ENCODE measurements around the gene PNMA8B.
"Not testable (repeated sequence)": the region's sequence is repeated elsewhere in the genome, so short reads cannot be mapped to it uniquely, and the experiment has no call there.

PNMA8B gene

DNA sequence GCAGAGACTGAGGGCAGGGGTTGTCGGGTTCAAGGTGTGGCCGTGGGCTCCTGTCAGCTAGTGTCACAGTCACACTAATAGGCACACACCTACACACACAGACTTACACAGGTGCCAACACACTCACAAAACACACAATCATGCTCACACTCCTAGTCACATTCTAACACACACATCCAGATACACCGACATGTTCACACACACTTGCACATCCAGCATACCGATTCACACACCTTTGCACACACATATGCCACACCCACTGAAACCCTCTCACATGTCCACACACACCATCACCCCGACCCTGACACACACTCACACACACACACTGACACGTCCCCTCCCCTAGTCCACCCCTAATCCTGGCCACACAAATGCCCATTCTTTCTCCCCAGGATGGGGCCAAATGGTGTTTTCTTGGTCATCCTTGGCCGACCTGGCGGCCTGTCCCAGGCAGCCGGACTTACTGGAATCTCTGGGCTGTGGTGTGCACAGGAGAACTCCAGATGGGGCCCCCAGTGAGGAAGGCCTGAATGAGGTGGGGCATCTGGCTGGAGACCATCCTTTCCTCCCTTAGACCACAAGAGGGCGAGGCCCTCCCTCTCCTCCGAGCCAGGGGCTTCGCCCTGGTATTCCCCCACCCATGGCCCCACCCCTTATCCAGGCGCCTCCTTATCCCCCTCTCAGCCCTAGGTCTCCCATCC lies 19.1 kb upstream of the PNMA8B start:
- DNase-seq (ENCODE audit: low read depth in 2 of 3, low spot score in 2 of 3) = no peak

DNA sequence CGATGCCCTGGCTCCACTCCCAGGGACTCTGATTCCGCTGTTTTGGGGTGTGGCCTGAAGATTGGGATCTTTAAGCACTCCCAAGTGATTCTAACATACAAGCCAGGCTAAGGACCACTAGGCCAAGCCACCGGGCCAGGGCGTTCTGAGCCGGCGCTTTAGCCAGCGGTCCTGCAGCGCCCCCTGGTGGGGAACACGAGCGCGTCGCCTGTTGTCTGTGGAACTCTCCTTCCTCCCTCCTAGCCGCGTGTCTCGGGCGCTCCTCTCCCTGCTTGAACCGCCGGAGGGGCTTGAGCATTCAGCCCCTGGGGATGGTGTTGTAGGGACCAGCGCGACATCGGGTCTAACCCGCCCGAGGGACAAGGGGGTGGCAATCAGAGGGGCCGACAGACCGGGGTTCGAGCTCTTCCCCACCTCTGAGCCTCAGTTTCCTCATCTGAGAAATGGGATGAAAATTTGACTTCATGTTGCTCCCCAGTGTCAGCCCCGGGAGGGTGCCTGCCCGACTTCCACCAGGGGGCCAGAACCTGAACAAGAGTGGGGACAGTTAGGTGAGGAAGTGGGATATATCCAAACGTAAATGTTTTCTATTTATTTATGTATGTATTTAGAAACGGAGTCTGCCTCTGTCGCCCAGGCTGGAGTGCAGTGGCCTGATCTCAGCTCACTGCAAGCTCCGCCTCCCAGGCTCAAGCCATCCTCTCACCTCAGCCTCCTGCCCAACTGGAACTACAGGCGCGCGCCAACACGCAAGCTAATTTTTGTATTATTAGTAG lies 18.0 kb upstream of the PNMA8B start:
- DNase-seq (ENCODE audit: low read depth in 2 of 3, low spot score in 2 of 3) = peak; percentile 63 to 89 (median 83)

DNA sequence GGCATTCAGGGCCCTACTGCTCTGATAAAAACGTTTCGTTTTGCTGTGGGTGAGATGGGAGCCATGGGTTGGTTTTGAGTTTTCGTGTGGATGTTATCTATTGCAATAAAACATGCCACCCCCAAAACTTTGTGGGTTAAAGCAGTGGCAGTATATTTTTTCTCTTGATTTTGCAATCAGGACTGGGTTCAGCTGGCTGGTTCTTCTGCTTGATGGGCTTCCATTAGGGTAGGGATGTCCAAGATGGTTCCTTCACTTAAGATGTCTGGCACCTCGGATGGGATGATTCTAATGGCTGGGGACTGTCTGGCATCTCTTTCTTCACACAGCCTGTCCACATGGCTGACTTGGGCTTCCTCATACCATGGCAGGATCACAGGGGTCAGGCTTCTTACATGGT lies 15.6 kb upstream of the PNMA8B start:
- DNase-seq (ENCODE audit: low read depth in 2 of 3, low spot score in 2 of 3) = no peak

DNA sequence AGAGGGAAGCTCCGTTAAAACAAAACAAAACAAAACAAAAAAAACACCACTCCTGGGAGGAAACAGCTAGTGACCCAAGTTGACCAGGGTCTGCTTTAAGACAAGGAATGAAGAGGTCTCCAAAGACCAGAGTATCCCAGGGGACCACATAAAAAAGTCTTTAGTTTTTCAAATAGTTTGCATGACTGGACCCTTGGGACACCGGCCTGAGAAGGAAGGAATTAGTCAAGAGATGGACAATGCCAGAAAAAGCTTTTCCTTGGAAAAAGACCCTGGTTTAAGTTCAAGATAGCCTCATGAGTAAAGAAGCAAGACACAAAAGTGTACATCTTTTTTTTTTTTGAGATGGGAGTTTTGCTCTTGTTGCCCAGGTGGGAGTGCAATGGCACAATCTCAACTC lies 12.5 kb upstream of the PNMA8B start:
- DNase-seq (ENCODE audit: low read depth in 2 of 3, low spot score in 2 of 3) = no peak

DNA sequence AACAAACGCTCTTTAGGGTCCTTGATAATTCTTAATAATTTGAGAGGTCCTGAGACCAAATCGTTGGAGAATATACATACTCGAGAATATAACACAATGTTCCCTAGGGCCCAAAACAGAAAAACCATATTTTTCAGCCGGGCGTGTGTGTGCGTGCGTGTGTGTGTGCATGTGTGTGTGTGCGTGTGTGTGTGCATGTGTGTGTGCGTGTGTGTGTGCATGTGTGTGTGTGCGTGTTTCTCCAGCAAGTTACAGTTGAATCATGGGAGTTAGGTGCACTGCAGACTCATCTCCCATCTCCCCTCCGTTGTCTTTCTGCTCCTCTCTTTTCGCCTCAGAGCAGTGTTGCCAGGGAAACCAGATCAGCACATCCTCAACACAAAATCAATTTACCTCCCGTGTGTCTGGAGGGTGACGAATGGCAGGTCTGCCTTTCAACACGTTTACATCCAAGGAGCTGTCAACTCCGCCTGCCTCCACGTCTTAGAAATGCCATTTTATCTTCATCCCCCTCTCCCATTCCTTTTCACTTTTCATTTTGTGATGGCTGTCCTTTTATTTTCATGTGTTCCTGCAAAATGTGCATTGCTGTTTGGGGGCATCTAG lies 8.3 kb upstream of the PNMA8B start:
- no peak for DNase-seq (ENCODE audit: low read depth in 2 of 3, low spot score in 2 of 3)

DNA sequence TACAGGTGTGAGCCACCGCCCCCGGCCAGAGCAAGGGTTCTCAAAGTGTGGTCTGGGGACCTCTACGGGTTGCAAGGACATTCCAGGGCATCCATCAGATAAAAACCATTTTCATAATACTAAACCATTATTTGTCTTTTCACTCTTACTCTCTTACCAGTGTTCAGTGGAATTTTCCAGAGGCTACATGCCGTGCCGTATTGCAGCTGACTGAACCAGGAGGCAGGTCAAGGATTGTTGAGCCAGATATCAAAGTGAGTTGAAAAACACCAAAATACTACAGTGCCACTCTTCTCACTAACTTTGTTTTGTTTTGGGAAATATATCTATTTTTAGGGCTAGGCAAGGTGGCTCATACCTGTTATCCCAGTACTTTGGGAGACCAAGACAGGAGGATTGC lies 7.2 kb upstream of the PNMA8B start:
- DNase-seq (ENCODE audit: low read depth in 2 of 3, low spot score in 2 of 3) = no peak

DNA sequence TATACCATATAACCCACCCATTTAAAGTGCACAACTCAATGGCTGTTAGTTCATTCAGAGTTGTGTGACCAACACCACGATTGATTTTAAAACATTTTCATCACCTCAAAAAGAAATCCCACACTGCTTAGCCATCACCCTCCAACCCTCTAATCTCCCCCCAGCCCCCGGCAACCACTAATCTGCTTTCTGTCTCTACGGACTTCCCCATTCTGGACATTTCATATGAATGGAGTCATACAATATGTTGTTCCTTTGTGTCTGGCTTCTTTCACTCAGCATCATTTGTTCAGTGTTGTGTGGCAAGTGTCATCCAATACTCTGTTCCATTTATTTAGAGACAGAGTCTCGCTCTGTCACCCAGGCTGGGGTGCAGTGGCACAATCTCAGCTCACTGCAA lies 4.0 kb upstream of the PNMA8B start:
- DNase-seq (ENCODE audit: low read depth in 2 of 3, low spot score in 2 of 3) = no peak

DNA sequence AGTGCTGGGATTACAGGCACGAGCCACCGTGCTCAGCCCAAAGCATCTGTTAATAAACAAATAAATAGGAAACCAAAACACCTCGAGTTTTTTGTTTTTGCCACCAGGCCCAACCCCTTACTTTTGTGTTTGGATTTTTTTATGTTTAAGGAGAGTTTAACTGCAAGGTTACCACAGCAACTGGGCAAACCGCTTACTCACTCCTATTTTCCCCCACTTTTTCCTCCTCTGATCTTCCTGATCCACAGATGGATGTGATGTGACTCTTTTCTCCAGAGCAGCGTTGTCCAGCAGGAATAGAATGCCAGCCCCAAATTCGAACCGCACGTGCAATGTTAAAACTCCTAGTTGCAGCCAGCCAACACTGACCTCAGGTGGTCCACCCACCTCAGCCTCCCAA lies 2.1 kb upstream of the PNMA8B start:
- no peak for DNase-seq (ENCODE audit: low read depth in 2 of 3, low spot score in 2 of 3)

DNA sequence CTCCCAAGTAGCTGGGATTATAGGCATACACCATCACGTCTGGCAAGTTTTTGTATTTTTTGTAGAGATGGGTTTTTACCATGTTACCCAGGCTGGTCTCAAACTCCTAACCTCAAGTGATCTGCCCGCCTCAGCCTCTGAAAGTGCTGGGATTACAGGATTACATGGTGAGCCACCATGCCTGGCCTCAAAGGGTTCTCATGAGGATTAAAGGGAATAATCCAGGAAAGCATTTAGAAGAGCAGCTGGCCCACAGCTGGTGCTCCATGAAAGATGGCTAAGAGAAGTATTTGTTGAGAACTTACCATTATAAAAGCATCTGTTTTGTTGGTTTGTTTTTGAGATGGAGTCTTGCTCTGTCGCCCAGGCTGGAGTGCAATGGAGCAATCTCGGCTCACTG lies 1.2 kb upstream of the PNMA8B start:
- not testable (repeated sequence) for DNase-seq (ENCODE audit: low read depth in 2 of 3, low spot score in 2 of 3)

DNA sequence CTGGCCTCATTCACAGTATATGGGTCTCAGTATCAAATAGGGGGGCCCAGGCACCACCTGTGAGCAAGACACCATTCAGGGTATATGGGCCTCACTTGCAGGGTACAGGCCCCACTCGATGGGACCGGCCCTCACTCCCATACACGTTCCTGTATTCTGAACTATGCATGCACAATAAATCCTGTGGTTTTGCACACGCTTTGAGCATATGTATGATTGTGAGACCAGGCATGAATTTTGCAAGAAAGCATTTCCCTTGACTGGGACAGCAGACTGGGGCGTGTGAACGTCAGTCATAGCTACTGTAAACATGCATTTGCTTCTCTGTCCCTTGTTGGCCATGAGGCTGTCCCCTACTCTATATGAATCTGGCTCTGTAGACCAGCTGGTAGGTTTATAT lies 637 bp upstream of the PNMA8B start:
- no peak for DNase-seq (ENCODE audit: low read depth in 2 of 3, low spot score in 2 of 3)

DNA sequence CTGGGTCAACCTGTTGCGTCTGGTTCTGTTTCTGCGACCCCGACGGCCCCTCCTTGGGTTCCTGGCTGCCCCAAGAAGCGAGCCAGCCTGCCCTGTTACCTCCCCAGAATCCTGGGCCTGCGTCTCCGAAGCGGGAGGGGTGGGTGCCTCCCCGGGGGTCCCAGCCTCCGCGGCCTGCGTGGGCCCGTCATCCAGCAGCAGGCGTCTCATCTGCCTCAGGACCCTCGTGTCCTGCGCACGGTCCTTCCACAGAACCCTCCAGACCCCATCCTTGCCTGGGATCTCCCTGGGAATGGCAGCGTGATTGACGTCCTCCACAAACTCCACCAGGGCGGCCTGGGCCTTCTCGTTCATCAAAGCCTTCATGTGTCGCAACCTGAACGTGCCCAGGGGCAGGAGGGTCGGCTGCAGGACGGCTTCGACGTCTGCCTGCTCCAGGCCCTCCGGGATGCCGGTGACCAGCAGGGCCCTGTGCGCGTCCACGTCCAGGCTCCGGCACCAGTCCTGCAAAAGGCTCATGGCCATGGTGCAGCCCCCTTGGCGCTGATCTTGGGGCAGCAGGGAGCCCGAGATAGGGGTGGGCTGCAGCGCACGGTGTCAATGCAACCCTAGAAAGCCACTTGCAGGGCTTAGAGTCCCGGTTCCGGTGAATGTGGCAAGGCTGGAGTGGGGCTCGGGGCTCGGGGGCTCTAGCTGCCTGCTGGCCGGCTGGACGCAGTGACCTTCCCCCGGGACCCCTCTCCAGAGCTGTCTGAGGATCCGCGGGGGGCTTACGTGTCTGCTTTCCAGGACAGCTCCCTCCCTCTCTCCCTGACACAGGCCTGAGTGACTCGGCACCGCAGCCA lies 504 bp downstream of the PNMA8B start:
- no peak for DNase-seq (ENCODE audit: low read depth in 2 of 3, low spot score in 2 of 3)

DNA sequence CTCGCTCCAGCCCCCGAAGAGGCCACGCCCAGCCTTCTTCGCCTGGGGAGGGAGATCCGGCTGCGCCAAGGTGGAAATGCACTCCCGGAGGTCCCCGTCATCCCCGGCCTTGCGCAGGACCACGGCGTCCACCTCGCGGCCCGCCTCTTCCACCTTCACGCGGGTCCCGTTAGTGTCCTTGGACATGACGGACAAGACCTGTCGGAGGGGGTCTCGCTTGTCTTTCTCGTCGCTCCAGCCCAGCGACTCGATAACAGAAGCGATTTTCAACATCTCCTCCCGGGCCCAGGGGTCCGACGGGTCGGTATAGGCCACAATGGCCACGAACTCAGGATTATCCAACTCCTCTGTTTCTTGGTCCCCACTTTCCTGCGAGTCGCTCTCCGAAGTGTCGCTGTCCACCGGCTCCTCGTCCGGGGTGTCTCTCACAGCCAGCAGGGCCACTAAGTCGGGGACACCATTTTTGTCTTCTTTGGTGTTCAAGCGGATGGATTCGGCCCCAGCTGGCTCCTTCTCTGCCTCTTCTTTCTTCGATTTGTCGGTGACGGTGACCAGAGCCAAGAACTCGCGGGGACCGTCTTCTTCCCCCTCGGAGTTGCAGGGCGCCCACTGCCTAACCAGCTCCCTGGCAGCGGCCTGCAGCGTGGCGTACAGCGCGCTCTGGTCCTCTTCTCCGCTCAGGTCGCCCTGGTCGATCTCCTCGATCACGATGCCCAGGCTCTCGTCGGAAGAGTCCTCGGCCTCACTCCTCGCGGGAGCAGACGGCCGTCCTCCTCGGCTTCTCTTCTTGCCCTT lies 1.3 kb downstream of the PNMA8B start:
- DNase-seq (ENCODE audit: low read depth in 2 of 3, low spot score in 2 of 3) = no peak

DNA sequence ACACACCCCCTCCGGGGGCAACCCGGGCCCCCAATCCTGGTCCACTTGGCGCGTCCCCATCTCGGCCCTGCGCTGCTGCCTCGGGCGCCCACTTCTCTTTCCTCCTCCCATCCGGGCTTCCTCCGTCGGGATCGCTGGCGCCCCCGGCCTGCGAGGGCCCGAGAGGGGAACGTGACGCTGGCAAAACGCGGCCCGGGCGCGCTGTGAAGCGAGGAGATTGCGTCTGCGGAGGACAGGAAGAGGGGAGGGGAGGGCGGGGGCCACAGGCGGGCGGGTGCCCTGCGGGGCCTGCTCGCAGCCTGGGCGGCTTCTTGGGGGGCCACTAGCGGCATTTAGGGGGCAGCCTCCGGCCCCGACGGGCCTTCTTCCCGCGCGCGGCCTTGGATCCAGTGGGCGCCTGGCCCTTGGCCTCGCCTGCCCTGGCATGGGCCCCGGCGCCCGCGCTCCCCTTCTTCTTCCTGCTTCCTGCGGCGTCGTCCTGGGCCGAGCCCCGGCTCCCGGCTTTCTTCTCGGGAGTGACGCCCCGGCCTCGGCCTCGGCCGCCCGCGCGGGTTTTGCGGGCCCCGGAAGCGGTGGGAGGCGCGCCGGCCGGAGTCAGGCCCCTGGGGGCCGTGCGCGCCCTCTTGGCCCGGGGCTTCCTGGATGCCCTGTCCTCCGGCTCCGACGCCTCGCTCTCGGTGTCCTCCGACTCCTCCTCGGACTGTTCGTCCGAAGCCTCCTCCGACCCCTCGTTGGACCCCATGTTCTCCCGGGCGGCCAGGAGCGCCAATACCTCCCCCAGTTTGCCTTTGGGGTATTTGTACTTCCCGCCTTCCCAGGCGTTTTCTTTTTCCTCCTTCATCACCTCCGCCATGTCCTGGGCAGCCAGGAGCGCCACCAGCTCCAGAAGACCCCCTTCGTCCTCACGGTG lies 2.2 kb downstream of the PNMA8B start:
- DNase-seq (ENCODE audit: low read depth in 2 of 3, low spot score in 2 of 3) = no peak

DNA sequence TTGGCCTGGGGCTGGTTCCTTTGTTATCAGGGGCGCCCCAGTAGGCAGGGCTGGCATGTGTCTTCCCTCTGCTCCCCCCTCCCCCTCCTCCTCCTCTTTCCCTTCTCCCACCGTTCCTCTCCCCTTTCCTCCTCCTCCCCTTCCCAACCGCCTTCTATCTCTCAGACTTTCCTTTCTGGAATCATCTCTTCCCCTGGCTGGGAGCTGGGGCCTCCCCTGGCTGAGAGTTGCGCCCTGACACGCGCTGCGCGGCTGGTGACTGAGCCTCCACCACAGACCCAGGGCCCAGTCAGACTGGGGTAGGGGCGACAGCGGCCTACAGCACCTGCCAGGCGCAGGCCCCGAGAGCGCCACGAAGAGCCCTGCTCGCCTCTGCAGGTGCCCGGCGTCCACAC lies 2.8 kb downstream of the PNMA8B start:
- no peak for DNase-seq (ENCODE audit: low read depth in 2 of 3, low spot score in 2 of 3)

DNA sequence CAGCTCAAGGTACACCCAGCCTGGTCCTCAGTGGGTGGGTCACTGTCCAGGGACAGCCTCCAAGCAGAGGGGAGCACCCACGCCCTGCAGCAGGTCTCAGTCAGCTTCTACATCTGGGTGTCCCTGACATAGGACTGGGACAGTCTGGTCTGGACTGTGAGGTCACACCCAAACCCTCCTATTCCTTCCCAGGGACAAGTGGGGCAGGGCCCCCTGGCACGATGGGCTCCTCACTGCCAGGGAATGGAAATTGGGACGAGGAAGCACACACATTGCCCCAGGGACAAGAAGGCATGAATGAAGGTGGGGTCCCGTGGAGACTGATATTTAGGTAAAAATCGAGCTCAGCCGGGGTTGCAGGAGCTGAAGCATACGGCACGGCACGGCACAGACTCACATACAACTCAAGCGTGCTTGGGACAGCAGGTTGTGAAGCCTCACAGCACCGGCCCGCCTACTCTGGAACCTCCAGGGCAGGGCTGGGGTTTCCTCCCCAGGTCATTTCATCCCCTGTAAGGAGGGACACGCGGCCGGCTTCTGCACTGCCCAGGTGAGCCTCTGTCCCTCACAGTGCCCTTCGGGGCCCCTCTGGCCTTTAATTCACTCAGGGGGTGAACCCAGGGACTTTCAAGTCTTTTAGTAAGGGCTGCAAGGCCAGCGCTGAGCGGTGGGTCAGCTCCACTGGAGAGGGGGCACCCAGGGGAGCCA lies 3.5 kb downstream of the PNMA8B start:
- no peak for DNase-seq (ENCODE audit: low read depth in 2 of 3, low spot score in 2 of 3)

DNA sequence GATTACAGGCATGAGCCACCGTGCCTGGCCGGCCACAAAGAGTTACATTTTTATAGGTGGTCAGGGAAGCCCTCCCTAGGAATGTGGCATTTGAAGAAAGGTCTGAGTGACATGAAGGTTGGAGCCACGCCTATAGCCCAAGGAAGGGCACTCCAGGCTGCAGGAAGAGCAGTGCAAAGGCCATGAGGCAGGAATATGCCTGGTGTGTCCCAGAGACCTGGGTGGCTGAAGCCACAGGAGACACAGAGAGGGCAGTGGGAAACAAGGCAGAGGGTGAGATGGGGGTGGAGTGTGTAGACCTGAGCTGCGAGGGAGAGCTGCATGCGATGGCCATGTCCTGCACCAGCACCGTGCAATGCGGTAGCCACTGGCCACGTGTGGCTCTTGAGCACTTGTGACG lies 4.9 kb downstream of the PNMA8B start:
- no peak for DNase-seq (ENCODE audit: low read depth in 2 of 3, low spot score in 2 of 3)

DNA sequence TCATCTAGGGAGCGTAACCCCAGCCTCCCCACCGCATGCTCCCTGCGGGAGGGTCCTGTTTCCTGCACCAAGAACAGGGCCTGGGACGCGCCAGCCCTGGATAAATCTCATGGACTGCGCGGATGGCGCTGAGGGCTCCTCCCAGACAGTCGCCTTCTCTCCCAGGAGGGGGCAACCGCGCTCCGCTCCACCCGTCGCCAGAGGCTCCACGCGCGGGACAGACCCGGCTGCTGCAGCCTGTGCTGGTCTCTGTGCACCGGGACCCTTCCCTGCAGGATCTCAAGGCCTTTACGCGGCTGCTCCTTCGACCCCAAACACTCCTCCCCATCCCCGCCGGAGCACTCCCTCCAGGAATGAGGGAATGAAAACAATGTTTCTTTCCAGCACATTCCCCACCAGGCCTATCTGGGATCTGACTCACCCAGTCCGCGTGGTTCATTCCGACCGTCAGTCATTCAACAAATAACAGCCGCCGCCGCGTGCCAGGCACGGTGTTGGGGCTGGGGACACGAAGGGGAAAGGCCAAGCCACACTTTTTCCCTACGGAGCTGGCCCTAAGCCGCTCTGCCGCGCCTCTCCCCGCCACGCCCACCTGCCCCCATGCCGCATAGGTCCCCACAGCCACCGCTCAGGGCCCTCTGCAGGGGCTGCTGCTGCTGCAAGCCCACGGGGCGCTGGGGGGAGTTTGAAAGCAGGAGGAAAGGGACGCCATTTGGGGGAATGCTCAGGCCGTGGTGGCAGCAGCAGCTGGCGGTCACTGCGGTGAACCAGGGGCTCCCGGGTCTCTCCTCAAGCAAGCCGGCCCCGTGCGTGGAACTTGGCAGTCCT lies 6.0 kb downstream of the PNMA8B start:
- DNase-seq (ENCODE audit: low read depth in 2 of 3, low spot score in 2 of 3) = no peak

DNA sequence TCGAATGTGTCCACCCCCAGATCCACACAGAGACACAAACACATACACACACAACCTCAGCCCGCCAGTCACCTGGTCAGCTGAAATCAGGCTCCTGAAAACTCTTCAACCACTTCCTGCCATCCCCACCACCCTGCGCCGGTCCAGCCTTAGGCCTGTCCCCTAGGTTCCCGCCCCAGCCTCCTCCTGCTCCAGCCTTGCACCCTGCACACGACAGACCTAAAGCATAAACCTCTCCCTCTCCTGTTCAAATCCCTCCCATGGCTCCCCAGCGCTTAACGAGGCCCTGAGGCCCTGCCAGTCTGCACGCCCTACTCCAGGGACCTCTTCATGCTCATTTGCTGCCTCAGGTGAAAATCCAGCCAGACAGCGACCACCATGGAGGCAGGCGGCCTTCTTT lies 7.1 kb downstream of the PNMA8B start:
- DNase-seq (ENCODE audit: low read depth in 2 of 3, low spot score in 2 of 3) = no peak
